Mesenchymal stem cell (in vitro differentiated cells and primary cell): ENCODE measurements around the gene PARD3.

ENCODE experiments used
- DNase-seq: peaks from one replicate; pipeline ENCODE4 v3.0.0-alpha.2; 2013
- H2AFZ ChIP-seq: one replicate; pipeline ENCODE4 v1.6.1; 2013; ENCODE audit warnings: low read depth, mild to moderate bottlenecking, control low read depth, inconsistent platforms, low read length, moderate library complexity
- H2AK5ac ChIP-seq: 2 replicates; pipeline ENCODE4 v1.6.1; 2013; ENCODE audit warnings: low read length, moderate library complexity, mild to moderate bottlenecking, inconsistent platforms; ENCODE audit not compliant: severe bottlenecking
- H2BK120ac ChIP-seq: one replicate; pipeline ENCODE4 v1.6.1; 2013; ENCODE audit warnings: low read depth, mild to moderate bottlenecking, inconsistent platforms, low read length, moderate library complexity
- H2BK12ac ChIP-seq, 2 experiments: one replicate each; pipeline ENCODE4 v1.6.1; 2013; ENCODE audit warnings: inconsistent platforms in 2 of 2, low read length in 2 of 2, mild to moderate bottlenecking in 2 of 2, moderate library complexity in 2 of 2, control low read depth in 1 of 2
- H2BK15ac ChIP-seq: one replicate; pipeline ENCODE4 v1.6.1; 2013; ENCODE audit warnings: mild to moderate bottlenecking, low read depth, inconsistent platforms; ENCODE audit not compliant: poor library complexity, severe bottlenecking
- H2BK5ac ChIP-seq: 2 replicates; pipeline ENCODE4 v1.6.1; 2013; ENCODE audit warnings: low read depth, mild to moderate bottlenecking, low read length, control low read depth, inconsistent platforms; ENCODE audit not compliant: poor library complexity, severe bottlenecking
- H3K14ac ChIP-seq, 2 experiments: one replicate each; pipeline ENCODE4 v1.6.1; 2013; ENCODE audit warnings: inconsistent platforms in 2 of 2, low read length in 2 of 2, control low read depth in 1 of 2, mild to moderate bottlenecking in 1 of 2, moderate library complexity in 1 of 2
- H3K18ac ChIP-seq, 2 experiments: one replicate each; pipeline ENCODE4 v1.6.1; 2013; ENCODE audit warnings: inconsistent platforms in 2 of 2, low read length in 2 of 2, control low read depth in 1 of 2, low read depth in 1 of 2, mild to moderate bottlenecking in 1 of 2
- H3K23ac ChIP-seq, 2 experiments: one replicate each; pipeline ENCODE4 v1.6.1; 2013; ENCODE audit warnings: inconsistent platforms in 2 of 2, low read length in 2 of 2, mild to moderate bottlenecking in 2 of 2, moderate library complexity in 2 of 2, control low read depth in 1 of 2
- H3K27ac ChIP-seq: 2 replicates; pipeline ENCODE4 v1.5.1; 2013; ENCODE audit warnings: mild to moderate bottlenecking, moderate library complexity, low read length, control low read depth, inconsistent platforms; ENCODE audit not compliant: poor library complexity, severe bottlenecking
- H3K27me3 ChIP-seq, 2 experiments: 2 replicates each; pipeline versions ENCODE4 v1.6.1 to v1.7.0; 2013; ENCODE audit warnings: low read length in 2 of 2, mild to moderate bottlenecking in 2 of 2, moderate library complexity in 2 of 2, control low read depth in 1 of 2, inconsistent platforms in 1 of 2; ENCODE audit not compliant: control insufficient read depth in 1 of 2, insufficient read depth in 1 of 2
- H3K36me3 ChIP-seq, 2 experiments: 2 replicates each; pipeline versions ENCODE4 v1.6.1 to v1.7.0; 2013; ENCODE audit warnings: low read length in 2 of 2, control low read depth in 1 of 2, inconsistent platforms in 1 of 2, low read depth in 1 of 2, mild to moderate bottlenecking in 1 of 2; ENCODE audit not compliant: insufficient read depth in 2 of 2, control insufficient read depth in 1 of 2
- H3K4ac ChIP-seq, 2 experiments: one replicate each; pipeline ENCODE4 v1.6.1; 2013; ENCODE audit warnings: inconsistent platforms in 2 of 2, low read length in 2 of 2, mild to moderate bottlenecking in 2 of 2, moderate library complexity in 2 of 2, control low read depth in 1 of 2, low read depth in 1 of 2
- H3K4me1 ChIP-seq: 2 replicates; pipeline ENCODE4 v1.6.1; 2013; ENCODE audit warnings: low read depth, low read length, control low read depth; ENCODE audit not compliant: control insufficient read depth, insufficient read depth
- H3K4me2 ChIP-seq: 2 replicates; pipeline ENCODE4 v1.6.1; 2013; ENCODE audit warnings: low read length, mild to moderate bottlenecking, inconsistent platforms; ENCODE audit not compliant: poor library complexity, severe bottlenecking
- H3K4me3 ChIP-seq, 2 experiments: 2 replicates each; pipeline versions ENCODE4 v1.5.1 to v1.7.0; 2013; ENCODE audit warnings: low read length in 2 of 2, mild to moderate bottlenecking in 2 of 2, control low read depth in 1 of 2, low read depth in 1 of 2; ENCODE audit not compliant: insufficient read depth in 1 of 2
- H3K79me1 ChIP-seq: replicated peaks from 2 replicates; pipeline ENCODE4 v1.6.1; 2013; ENCODE audit warnings: mild to moderate bottlenecking, control low read depth, low read length, inconsistent platforms; ENCODE audit not compliant: poor library complexity, severe bottlenecking
- H3K9ac ChIP-seq: 2 replicates; pipeline ENCODE4 v1.7.0; 2013; ENCODE audit warnings: mild to moderate bottlenecking, low read length, moderate library complexity
- H3K9me3 ChIP-seq: 2 replicates; pipeline ENCODE4 v1.7.0; 2013; ENCODE audit warnings: mild to moderate bottlenecking, low read length; ENCODE audit not compliant: control insufficient read depth
- H4K8ac ChIP-seq: one replicate; pipeline ENCODE4 v1.6.1; 2013; ENCODE audit warnings: inconsistent platforms, mild to moderate bottlenecking, low read length, moderate library complexity
- H4K91ac ChIP-seq: one replicate; pipeline ENCODE4 v1.6.1; 2013; ENCODE audit warnings: mild to moderate bottlenecking, low read length, inconsistent platforms
- WGBS: methylation state at CpG from one replicate; pipeline ENCODE4 v1.1.7; 2013; ENCODE audit warnings: mixed read lengths; 5-methylcytosine and 5-hydroxymethylcytosine counted together

PARD3 gene

GRCh38 chr10:34405611-34406462, 409.3 kb downstream of the PARD3 start:
- 81% methylated on average over 3 of the region's 3 CpGs for WGBS
- Histone ChIP-seq H3K18ac (no peak overlapping the region), H2BK5ac (no peak overlapping the region)

GRCh38 chr10:34403512-34403911, 411.6 kb downstream of the PARD3 start:
- Histone ChIP-seq H3K4me1 (peaks cover 3% of the 10 kb centered on the region), H3K4me2 (no peak overlapping the region), H2BK15ac (no peak overlapping the region), H3K18ac (no peak overlapping the region), H3K9me3 (no peaks in the 10 kb centered on the region), H3K4ac (no peak overlapping the region), H3K4me3 (no peak overlapping the region), H3K14ac (no peak overlapping the region), H2BK120ac (no peak overlapping the region), H2BK12ac (no peak overlapping the region), H3K27me3 (no peaks in the 10 kb centered on the region), H3K27ac (no peak overlapping the region), H3K79me1 (peaks cover 12% of the 10 kb centered on the region), H3K23ac (no peak overlapping the region), H4K91ac (no peak overlapping the region), H4K8ac (no peak overlapping the region), H2AFZ (no peak overlapping the region), H2AK5ac (no peak overlapping the region), H2BK5ac (no peak overlapping the region), H3K9ac (no peak overlapping the region), H3K36me3 (peaks cover 3 to 9% of the 10 kb centered on the region in 2 experiments)
- WGBS = 8% methylated on average over 2 of the region's 4 CpGs
- DNase-seq = peak; percentile 66

More at GRCh38 chr10:34405611-34406462, 409.3 kb downstream of the PARD3 start:
- Histone ChIP-seq H3K36me3 (peaks cover 0 to 3% of the 10 kb centered on the region in 2 experiments), H2BK120ac (no peak overlapping the region), H2BK15ac (no peak overlapping the region), H3K27ac (no peak overlapping the region), H3K4me2 (no peak overlapping the region), H4K91ac (no peak overlapping the region), H3K9me3 (no peaks in the 10 kb centered on the region), H2AFZ (no peak overlapping the region), H3K27me3 (no peaks in the 10 kb centered on the region), H2BK12ac (no peak overlapping the region), H3K79me1 (peaks cover 11% of the 10 kb centered on the region), H3K14ac (no peak overlapping the region), H3K23ac (no peak overlapping the region), H3K4me3 (no peak overlapping the region), H4K8ac (no peak overlapping the region), H3K4ac (no peak overlapping the region), H2AK5ac (no peak overlapping the region), H3K4me1 (peaks cover 3% of the 10 kb centered on the region), H3K9ac (no peak overlapping the region)
- peak; percentile 31 for DNase-seq

- H2AFZ ChIP-seq = no peak overlapping the region
- H2BK120ac ChIP-seq = no peak overlapping the region
- no peak overlapping the region for H3K9ac ChIP-seq
- H3K36me3 ChIP-seq = peaks cover 6 to 9% of the 10 kb centered on the region in 2 experiments
- no peak overlapping the region for H3K27ac ChIP-seq
- no peak overlapping the region for H3K23ac ChIP-seq
- no peak overlapping the region for H3K4me2 ChIP-seq
- H3K9me3 ChIP-seq = no peaks in the 10 kb centered on the region
- H2AK5ac ChIP-seq = no peak overlapping the region
- 100% methylated on average over 1 of the region's 3 CpGs for WGBS
- no peak overlapping the region for H2BK12ac ChIP-seq
- no peak overlapping the region for H3K4me3 ChIP-seq
- H3K4me1 ChIP-seq = no peaks in the 10 kb centered on the region
- peaks cover 14% of the 10 kb centered on the region for H3K79me1 ChIP-seq
- no peaks in the 10 kb centered on the region for H3K27me3 ChIP-seq
- H4K8ac ChIP-seq = no peak overlapping the region
- H2BK15ac ChIP-seq = no peak overlapping the region
- H3K18ac ChIP-seq = no peak overlapping the region
- no peak overlapping the region for H2BK5ac ChIP-seq
- no peak overlapping the region for H3K14ac ChIP-seq
- no peak overlapping the region for H3K4ac ChIP-seq
- H4K91ac ChIP-seq = no peak overlapping the region
- no peak for DNase-seq
Measured at GRCh38 chr10:34400075-34400474, 415.0 kb downstream of the PARD3 start.

GRCh38 chr10:34399013-34399412, 416.1 kb downstream of the PARD3 start:
- H4K8ac ChIP-seq = no peak overlapping the region
- H3K4me2 ChIP-seq = no peak overlapping the region
- peaks cover 18% of the 10 kb centered on the region for H3K79me1 ChIP-seq
- H2AK5ac ChIP-seq = no peak overlapping the region
- no peak overlapping the region for H2BK5ac ChIP-seq
- WGBS = 73% methylated on average over 6 of the region's 7 CpGs
- H3K27ac ChIP-seq = no peak overlapping the region
- H3K23ac ChIP-seq = no peak overlapping the region
- H2BK15ac ChIP-seq = no peak overlapping the region
- H3K4me3 ChIP-seq = no peak overlapping the region
- no peaks in the 10 kb centered on the region for H3K4me1 ChIP-seq
- no peak overlapping the region for H3K9ac ChIP-seq
- no peak overlapping the region for H4K91ac ChIP-seq
- H3K14ac ChIP-seq = no peak overlapping the region
- DNase-seq = no peak
- no peak overlapping the region for H2BK12ac ChIP-seq
- H2BK120ac ChIP-seq = no peak overlapping the region
- H3K36me3 ChIP-seq = peaks cover 6 to 9% of the 10 kb centered on the region in 2 experiments
- H3K9me3 ChIP-seq = no peaks in the 10 kb centered on the region
- no peak overlapping the region for H2AFZ ChIP-seq
- no peak overlapping the region for H3K4ac ChIP-seq
- H3K27me3 ChIP-seq = no peaks in the 10 kb centered on the region
- no peak overlapping the region for H3K18ac ChIP-seq
